ENCODE measurements around the gene MOB3C. TPM values are rescaled to one million over a fixed set of nuclear protein-coding genes. Genes with fewer than 3 reads are reported as not detected.

MOB3C gene
- total and polyA plus RNA-seq, 2 donors: 16.2 to 17.2 TPM

DNA sequence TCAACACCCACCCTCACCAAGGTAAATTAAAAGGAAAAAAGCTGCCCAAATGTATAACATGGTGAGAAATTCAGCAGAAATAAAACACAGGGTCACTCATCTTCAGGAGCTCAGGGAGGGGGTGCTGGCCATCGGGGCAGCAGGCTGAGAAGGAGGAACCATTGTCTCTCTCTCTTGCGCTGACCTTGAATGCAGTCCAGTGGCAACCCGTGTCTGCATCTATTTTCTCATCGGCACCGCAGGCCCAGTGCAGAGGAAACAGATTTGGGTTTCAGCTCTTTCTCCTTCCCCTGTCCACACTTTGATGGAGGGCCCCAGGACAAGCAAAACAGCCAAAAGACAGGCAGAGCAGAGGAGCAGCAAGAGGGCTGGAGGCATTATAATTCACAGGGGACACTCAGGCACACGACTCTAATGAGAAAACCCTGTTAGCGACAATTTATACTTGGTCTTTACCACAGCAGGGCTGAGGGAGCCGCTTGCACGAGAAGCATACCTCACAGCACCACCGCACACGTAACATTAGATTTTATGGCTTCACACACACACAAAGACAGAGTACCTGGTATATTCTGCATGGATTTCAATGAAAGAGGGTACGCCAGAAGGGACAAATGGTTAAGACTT lies 31.2 kb downstream of the MOB3C start:
- Histone ChIP-seq H3K36me3 (ENCODE audit: insufficient read depth) (no peaks in the 10 kb centered on the region), H3K4me1 (ENCODE audit: insufficient read depth) (no peaks in the 10 kb centered on the region), H3K4me3 (ENCODE audit: low read depth, low read length) (no peak overlapping the region), H3K27ac (ENCODE audit: low read depth) (no peak overlapping the region)
- 87% methylated on average over 12 of the region's 12 CpGs for WGBS
- DNase-seq (ENCODE audit: extremely low spot score): no peak

DNA sequence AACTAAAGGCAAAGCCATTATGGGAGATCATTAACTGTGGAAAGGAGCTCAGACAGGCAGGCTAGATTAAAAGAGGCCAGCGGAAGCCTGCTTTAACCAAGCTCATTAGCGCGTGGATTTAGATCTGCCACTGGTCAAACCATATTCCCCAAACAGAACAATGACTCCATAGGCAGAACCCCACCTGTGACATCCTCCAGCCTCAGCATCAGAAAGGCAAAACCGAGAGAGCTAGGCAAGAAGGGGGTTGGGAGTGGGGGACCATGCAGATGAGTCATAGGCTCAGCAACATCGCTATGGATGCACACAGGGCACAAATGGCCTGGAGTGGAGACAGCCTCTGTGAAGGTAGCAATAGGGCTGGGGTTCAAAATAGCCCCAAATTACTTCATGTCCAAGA lies 33.1 kb downstream of the MOB3C start:
- no peak for DNase-seq (ENCODE audit: extremely low spot score)
- Histone ChIP-seq H3K4me3 (ENCODE audit: low read depth, low read length) (no peak overlapping the region), H3K4me1 (ENCODE audit: insufficient read depth) (no peaks in the 10 kb centered on the region), H3K36me3 (ENCODE audit: insufficient read depth) (no peaks in the 10 kb centered on the region), H3K27ac (ENCODE audit: low read depth) (no peak overlapping the region)
- WGBS: 89% methylated on average over 5 of the region's 5 CpGs

DNA sequence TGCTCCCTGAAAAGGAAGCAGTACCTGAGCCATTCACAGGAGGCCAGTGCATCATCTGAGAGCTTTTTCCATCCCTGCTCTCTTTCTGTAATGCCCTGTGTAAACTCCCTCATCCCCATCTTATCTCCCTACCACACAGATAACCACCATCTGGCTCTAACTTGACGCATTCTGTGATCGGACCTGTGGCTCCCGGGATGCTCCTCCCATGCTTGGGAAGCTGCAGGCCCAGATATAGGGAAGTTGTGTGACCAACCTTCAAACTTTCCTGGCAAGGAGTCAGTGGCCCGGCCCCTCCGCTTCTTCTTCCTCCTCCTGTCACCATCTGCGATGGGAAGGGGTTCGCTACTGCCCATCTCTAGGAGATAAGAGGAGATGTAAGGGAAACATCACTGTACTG lies 33.6 kb downstream of the MOB3C start:
- no peak overlapping the region for H3K27ac ChIP-seq (ENCODE audit: low read depth)
- H3K4me3 ChIP-seq (ENCODE audit: low read depth, low read length): no peak overlapping the region
- no peak for DNase-seq (ENCODE audit: extremely low spot score)
- 76% methylated on average over 7 of the region's 7 CpGs for WGBS
- H3K36me3 ChIP-seq (ENCODE audit: insufficient read depth): no peaks in the 10 kb centered on the region
- H3K4me1 ChIP-seq (ENCODE audit: insufficient read depth): no peaks in the 10 kb centered on the region

DNA sequence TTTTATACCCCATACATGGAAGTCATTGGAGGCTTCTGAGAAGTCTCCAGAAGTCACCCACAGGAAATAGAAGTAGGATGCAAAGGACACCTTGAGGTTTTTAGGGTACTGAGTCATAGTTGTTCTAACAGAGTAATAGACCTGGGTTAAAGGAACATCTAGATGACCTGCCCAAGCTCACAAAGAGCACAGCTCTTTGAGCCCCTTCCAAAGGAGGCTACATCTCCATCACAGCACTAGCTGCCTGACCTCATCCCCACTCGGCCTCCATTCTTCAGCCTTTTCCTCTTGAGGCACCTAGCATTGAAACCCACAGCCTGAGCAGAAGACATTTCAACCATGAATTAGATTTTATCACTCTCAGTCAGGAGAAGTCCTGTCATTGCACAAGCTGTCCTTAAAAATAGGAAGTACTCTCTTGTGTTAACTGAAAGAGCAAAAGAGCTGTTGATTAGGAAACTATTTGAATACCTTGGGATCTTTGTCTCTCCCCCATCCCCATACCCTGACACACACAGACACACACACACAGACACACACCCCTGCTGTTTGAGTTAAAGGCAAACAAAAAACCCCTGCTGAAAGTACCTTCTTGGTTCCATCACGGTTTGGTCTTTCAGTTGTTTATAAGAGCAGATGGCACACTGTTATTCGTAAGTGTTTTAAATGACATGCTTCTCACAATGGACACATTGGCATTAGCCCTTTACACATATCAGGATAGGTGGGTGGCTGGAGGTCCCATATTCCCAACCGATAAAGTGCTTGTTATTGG lies 34.7 kb downstream of the MOB3C start:
- WGBS: 88% methylated on average over 4 of the region's 4 CpGs
- DNase-seq (ENCODE audit: extremely low spot score): no peak
- H3K4me3 ChIP-seq (ENCODE audit: low read depth, low read length): no peak overlapping the region
- H3K4me1 ChIP-seq (ENCODE audit: insufficient read depth): no peaks in the 10 kb centered on the region
- no peak overlapping the region for H3K27ac ChIP-seq (ENCODE audit: low read depth)
- peaks cover 3% of the 10 kb centered on the region for H3K36me3 ChIP-seq (ENCODE audit: insufficient read depth)

DNA sequence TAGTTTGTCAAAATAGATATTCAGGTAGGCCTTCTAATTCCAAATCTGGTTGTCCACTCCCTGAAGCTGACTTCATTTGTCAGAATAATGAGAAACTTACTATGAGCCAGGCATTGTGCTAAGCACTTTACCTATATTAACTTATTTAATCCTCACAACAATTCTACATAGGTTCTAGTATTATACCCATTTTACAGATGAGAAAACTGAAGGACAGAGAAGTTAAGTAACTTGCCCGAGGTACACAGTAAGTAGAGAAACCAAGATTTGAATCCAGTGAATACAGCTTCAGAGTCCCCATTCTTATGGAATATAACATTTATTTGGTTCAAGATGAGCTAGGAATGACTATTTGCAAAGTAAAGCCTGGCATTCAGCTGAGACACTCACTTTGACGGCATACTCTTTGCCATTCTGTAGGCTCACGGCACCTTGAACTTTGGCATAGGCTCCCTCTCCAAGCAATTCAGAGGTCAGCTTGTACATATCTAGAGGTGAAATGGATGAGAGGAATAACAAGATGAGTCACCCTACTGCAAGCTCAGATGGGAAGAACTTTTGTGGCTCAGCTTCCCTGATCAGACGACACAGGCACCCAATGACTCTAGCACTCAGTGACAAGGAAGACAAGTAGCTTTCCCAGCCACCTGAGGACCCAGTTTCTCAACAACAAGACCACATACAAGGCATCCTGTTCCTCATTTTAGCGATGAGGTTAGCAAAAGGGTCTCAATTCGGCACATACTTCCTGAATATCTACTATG lies 36.3 kb downstream of the MOB3C start:
- peaks cover 3% of the 10 kb centered on the region for H3K36me3 ChIP-seq (ENCODE audit: insufficient read depth)
- WGBS: 92% methylated on average over 6 of the region's 6 CpGs
- H3K4me3 ChIP-seq (ENCODE audit: low read depth, low read length): no peak overlapping the region
- no peaks in the 10 kb centered on the region for H3K4me1 ChIP-seq (ENCODE audit: insufficient read depth)
- no peak overlapping the region for H3K27ac ChIP-seq (ENCODE audit: low read depth)
- DNase-seq (ENCODE audit: extremely low spot score): no peak

DNA sequence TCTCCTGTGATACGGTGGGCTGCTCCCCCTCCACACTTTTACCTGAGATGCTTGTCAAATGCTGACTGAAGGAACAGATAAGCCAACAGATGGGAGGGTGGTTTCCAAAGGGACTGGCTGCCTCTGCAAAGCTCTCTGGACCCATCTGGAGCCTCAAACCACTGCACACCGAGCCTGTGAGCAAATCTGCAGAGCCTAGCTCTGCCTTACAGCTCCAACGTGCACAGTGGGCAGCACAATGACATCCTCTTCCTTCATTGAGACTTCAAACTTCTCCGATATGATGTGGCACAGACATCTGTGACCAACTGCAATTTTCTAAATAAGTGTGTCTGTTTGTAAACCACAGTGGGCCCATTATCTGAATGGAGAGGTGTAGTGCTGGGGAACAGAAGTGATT lies 38.9 kb downstream of the MOB3C start:
- no peaks in the 10 kb centered on the region for H3K4me1 ChIP-seq (ENCODE audit: insufficient read depth)
- H3K27ac ChIP-seq (ENCODE audit: low read depth): no peak overlapping the region
- no peak overlapping the region for H3K4me3 ChIP-seq (ENCODE audit: low read depth, low read length)
- WGBS: 91% methylated on average over 4 of the region's 4 CpGs
- peaks cover 3% of the 10 kb centered on the region for H3K36me3 ChIP-seq (ENCODE audit: insufficient read depth)
- no peak for DNase-seq (ENCODE audit: extremely low spot score)

DNA sequence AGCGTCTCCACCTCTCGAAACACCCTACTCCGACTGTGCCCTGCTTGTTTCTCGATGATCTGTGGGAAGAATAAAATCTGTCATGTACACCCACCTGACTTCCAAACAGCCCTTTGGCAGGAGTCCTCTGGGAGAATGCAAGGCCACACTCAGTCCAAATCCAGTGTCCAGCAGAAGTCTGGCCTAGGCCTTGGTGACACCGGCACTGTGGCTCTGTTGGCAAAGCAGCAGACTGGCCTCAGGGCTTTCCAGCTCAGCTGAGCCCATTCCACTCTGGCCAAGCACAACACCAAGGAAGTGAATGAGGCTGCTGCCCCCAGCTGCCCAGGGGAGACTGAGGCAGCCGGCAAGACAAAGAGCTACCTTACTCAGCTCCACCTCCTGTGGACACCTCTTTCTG lies 40.0 kb downstream of the MOB3C start:
- WGBS: 88% methylated on average over 6 of the region's 6 CpGs
- Histone ChIP-seq H3K4me3 (ENCODE audit: low read depth, low read length) (no peak overlapping the region), H3K4me1 (ENCODE audit: insufficient read depth) (no peaks in the 10 kb centered on the region), H3K36me3 (ENCODE audit: insufficient read depth) (peaks cover 3% of the 10 kb centered on the region), H3K27ac (ENCODE audit: low read depth) (no peak overlapping the region)
- DNase-seq (ENCODE audit: extremely low spot score): no peak

DNA sequence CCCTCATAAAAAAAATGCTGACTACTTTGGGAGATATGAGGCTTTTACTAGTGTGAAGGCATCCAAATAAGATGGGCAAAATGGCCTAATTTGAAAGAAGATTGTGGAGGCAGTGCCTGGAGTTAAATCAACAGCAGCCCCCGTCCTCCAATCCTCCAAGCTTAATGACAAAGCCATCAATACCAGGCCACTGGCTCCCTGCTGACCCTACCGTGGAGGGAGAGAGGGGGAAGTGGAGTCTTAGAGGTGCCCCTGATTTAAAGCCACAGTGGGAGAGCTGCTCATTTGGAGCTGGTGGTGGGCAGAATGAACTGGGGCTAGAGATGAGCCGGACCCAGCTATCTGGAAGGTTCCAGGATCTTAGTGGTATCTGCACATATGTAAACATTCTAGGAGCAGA lies 40.8 kb downstream of the MOB3C start:
- H3K27ac ChIP-seq (ENCODE audit: low read depth): no peak overlapping the region
- H3K4me3 ChIP-seq (ENCODE audit: low read depth, low read length): no peak overlapping the region
- H3K36me3 ChIP-seq (ENCODE audit: insufficient read depth): peaks cover 3% of the 10 kb centered on the region
- no peaks in the 10 kb centered on the region for H3K4me1 ChIP-seq (ENCODE audit: insufficient read depth)
- DNase-seq (ENCODE audit: extremely low spot score): no peak
- 80% methylated on average over 3 of the region's 3 CpGs for WGBS

DNA sequence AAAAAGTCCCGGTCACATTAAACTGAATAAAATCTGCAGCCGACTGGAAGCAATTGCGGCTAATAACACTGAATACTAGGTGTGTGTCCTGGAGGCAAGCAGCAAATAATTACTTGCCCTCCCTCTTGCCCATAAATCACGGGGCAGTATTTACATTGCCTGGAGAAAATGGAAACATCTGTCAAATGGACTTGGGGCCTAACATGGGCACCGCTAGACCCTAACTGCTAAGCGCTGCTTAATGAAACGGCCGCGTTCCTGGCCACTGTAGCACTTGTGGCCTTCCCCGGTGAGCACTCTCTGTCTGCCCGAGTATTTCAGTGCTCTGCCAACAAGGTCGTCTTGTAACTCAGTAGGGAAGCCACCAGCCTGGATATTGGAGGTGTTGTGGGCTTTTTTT lies 41.3 kb downstream of the MOB3C start:
- H3K27ac ChIP-seq (ENCODE audit: low read depth): no peak overlapping the region
- H3K4me1 ChIP-seq (ENCODE audit: insufficient read depth): no peaks in the 10 kb centered on the region
- no peak for DNase-seq (ENCODE audit: extremely low spot score)
- 73% methylated on average over 12 of the region's 12 CpGs for WGBS
- H3K36me3 ChIP-seq (ENCODE audit: insufficient read depth): peaks cover 3% of the 10 kb centered on the region
- H3K4me3 ChIP-seq (ENCODE audit: low read depth, low read length): no peak overlapping the region

DNA sequence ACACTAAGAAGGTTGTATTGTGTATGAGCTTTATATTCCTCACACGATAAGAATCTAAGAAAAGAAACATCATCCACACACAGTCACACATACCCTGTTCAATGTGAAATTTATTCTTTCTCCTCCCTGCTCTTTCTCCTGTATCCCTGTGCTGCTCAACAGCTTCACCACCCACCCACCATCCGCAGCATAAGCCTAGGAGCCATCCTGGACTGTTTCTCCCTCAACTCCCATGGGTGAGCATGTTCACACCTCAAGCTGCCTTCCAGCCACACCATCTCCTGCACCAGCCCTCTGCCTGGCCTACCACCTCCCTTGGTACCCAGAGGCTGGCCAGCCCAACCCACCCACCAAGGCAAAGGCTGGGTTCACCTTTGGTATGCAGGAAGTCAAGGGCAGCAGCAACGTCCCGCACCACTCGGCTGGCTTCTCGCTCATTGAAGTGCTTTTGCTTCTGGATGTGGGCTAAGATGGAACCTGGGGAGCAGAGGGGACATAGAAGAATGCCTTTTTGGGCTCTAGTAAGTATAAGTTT lies 44.9 kb downstream of the MOB3C start:
- WGBS: 95% methylated on average over 6 of the region's 6 CpGs
- Histone ChIP-seq H3K4me3 (ENCODE audit: low read depth, low read length) (no peak overlapping the region), H3K4me1 (ENCODE audit: insufficient read depth) (no peaks in the 10 kb centered on the region), H3K36me3 (ENCODE audit: insufficient read depth) (no peaks in the 10 kb centered on the region), H3K27ac (ENCODE audit: low read depth) (no peak overlapping the region)
- no peak for DNase-seq (ENCODE audit: extremely low spot score)

DNA sequence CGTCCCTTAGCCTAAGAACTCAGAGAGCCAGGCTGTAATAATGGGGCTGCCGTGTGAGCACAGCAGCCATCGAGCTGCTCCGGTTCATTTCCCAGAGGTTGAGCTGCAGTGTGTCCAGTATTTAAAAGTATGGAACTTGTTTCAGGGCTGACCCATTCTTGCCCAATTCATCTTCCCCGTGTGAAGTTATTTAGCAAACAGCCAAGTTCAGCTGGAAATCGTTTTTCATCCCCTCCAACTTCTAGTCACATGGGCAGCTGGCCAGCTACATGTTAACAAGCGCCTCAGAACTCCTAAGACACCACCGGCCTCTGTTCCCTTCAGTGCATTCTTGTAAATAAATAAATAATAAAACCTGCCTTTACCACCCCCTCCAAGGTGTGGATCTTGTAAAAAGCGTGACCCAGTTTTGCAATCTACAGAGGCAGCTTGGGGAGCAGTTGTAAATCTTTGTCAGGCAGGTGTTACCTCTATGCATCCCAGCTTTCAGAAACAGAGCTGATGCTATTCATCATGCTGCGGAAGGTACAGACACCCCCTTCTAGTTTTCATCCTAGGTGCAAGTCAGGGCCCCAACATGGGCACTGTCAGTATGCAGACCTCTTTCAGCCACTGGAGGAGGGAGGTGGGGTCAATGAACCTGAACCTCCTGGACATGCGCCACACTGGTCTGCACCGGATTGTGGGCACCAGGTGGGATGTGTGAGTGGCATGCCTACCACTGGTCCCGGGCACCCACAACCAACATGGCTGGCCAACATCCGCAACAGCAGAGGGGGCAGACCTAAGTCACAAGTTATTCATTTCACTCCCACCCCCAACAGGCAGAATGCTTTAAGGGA lies 46.5 kb downstream of the MOB3C start:
- Histone ChIP-seq H3K4me1 (ENCODE audit: insufficient read depth) (no peaks in the 10 kb centered on the region), H3K27ac (ENCODE audit: low read depth) (no peak overlapping the region), H3K4me3 (ENCODE audit: low read depth, low read length) (no peak overlapping the region), H3K36me3 (ENCODE audit: insufficient read depth) (no peaks in the 10 kb centered on the region)
- no peak for DNase-seq (ENCODE audit: extremely low spot score)
- WGBS: 66% methylated on average over 14 of the region's 14 CpGs

DNA sequence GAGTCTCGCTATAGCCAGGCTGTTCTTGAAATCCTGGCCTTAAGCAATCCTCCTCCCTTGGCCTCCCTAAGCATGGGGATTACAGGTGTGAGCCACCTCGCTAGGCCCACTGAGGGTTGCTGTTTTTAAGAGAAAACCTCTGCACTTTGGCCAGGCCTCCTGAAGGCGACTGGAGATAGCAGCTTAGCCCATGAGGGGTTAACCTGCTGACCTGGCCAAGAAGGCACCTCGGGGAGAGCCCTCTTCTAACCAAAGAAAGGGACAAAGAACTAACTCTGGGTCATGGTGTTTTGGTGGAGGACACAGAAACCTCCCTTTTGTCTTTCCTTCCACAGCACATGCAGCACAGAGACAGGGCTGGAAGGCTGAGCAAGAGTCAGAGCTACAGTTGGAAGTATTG lies 47.5 kb downstream of the MOB3C start:
- 86% methylated on average over 4 of the region's 4 CpGs for WGBS
- Histone ChIP-seq H3K36me3 (ENCODE audit: insufficient read depth) (no peaks in the 10 kb centered on the region), H3K27ac (ENCODE audit: low read depth) (no peak overlapping the region), H3K4me1 (ENCODE audit: insufficient read depth) (no peaks in the 10 kb centered on the region), H3K4me3 (ENCODE audit: low read depth, low read length) (no peak overlapping the region)
- no peak for DNase-seq (ENCODE audit: extremely low spot score)

DNA sequence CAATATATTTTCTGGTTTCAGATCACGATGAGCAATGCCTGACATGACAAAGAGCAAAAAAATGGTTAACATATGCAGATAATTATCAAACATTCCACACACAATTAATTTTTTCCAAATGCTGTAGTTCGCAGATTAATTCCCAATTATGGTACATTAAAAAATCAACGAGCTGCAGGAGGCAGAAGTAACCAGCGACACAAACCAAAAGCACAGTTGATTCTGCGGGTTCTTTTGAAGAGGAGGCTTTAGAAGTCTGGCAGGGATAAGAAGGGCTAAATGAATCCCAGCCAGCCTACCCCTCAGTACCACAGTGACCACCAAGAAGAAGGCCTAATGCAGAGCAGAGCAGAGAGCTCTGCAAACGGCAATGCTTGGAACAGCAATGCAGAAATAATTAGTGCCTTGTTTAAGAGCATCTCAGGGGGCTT lies 48.1 kb downstream of the MOB3C start:
- DNase-seq (ENCODE audit: extremely low spot score): no peak
- Histone ChIP-seq H3K27ac (ENCODE audit: low read depth) (no peak overlapping the region), H3K4me1 (ENCODE audit: insufficient read depth) (no peaks in the 10 kb centered on the region), H3K36me3 (ENCODE audit: insufficient read depth) (no peaks in the 10 kb centered on the region), H3K4me3 (ENCODE audit: low read depth, low read length) (no peak overlapping the region)
- 89% methylated on average over 6 of the region's 6 CpGs for WGBS

Data from urinary bladder (tissue), 4 donors.